Measurements from ENCODE around the gene TM7SF3.

- TF ChIP-seq CTCF (IDR thresholded peaks at IDR 0.05) = no peak
- no peak for TF ChIP-seq POLR2A (IDR thresholded peaks at IDR 0.05)
- TF ChIP-seq EP300 (IDR thresholded peaks at IDR 0.05) = no peak
Observed at GRCh38 chr12:26997003-26997402, 17.2 kb downstream of the TM7SF3 start.
